Fibroblast of lung (primary cell): Measurements from ENCODE around the gene LCLAT1.

Experiments
- EZH2 ChIP-seq: IDR thresholded peaks from 2 replicates; pipeline ENCODE4 v1.5.1; 2012; ENCODE audit warnings: low read length, control low read depth, mild to moderate bottlenecking; ENCODE audit errors: missing control alignments
- TF ChIP-seq, protein P1 (sequence below), 2 donors: IDR thresholded peaks in 1 of 2; conservative IDR thresholded peaks in 1 of 2; 1 replicate in 1 of 2; 2 replicates in 1 of 2; pipeline ENCODE4 v1.5.1; 2011 to 2012; ENCODE audit warnings: low read length in 2 of 2, control low read depth in 1 of 2, inconsistent platforms in 1 of 2, low read depth in 1 of 2, mild to moderate bottlenecking in 1 of 2

DNA sequence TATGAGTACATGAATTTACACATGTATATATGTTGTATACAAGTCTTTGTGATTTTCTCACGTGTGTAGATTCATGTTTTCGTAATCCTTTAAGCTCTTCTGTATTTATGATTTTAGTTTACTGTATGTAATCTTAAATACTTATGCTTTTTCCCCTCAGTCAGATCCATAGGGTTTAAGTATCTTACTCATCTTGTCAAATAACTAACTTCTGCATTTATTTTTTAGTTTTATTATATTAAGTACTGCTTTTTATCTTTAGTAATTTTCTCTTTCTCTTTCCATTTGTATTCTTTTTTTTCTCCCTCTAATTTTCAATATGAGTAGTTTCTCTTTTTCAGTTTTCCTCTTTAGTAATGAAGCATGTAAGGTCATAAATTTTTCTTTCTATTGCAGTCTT is 179.4 kb downstream of the LCLAT1 start:
- TF ChIP-seq, protein P1, sequence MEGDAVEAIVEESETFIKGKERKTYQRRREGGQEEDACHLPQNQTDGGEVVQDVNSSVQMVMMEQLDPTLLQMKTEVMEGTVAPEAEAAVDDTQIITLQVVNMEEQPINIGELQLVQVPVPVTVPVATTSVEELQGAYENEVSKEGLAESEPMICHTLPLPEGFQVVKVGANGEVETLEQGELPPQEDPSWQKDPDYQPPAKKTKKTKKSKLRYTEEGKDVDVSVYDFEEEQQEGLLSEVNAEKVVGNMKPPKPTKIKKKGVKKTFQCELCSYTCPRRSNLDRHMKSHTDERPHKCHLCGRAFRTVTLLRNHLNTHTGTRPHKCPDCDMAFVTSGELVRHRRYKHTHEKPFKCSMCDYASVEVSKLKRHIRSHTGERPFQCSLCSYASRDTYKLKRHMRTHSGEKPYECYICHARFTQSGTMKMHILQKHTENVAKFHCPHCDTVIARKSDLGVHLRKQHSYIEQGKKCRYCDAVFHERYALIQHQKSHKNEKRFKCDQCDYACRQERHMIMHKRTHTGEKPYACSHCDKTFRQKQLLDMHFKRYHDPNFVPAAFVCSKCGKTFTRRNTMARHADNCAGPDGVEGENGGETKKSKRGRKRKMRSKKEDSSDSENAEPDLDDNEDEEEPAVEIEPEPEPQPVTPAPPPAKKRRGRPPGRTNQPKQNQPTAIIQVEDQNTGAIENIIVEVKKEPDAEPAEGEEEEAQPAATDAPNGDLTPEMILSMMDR (conservative IDR thresholded peaks at IDR 0.05 in 1 of 2, IDR thresholded peaks at IDR 0.05 in 1 of 2; ENCODE audit: low read depth in 1 of 2, low read length in 2 of 2) = no peak
- TF ChIP-seq EZH2 = no peak
